Stimulated activated CD4-positive, alpha-beta T cell treated with anti-CD3 and anti-CD28 coated beads, Interleukin-1b, Interleukin-23, amount 100 ng/mL, for 24 hours (primary cell): ENCODE measurements around the gene E2F8.

Experiments
- DNase-seq, 4 experiments: peaks; one replicate each; pipeline ENCODE4 v3.0.0-alpha.2; 2020; ENCODE audit warnings: low read depth in 4 of 4, low spot score in 1 of 4

The E2F8 gene

GRCh38 chr11:19187114-19187832 is 53.5 kb downstream of the E2F8 start:
- DNase-seq = no peak

GRCh38 chr11:19185516-19186052 is 55.2 kb downstream of the E2F8 start:
- DNase-seq = no peak

GRCh38 chr11:19185036-19185435 is 55.7 kb downstream of the E2F8 start:
- no peak for DNase-seq

- no peak for DNase-seq
These were observed 57.1 kb downstream of the E2F8 start for GRCh38 chr11:19183646-19184045.

GRCh38 chr11:19181531-19182261 is 59.0 kb downstream of the E2F8 start:
- no peak for DNase-seq

- no peak for DNase-seq
These were observed 64.0 kb downstream of the E2F8 start for GRCh38 chr11:19176629-19177186.
